GM21786 (cell line): ENCODE results near the gene ZNF547.

Experiments used
- ATAC-seq: cut with Tn5 transposase; IDR thresholded peaks from one replicate; pipeline ENCODE4 v1.9.1; 2021; ENCODE audit not compliant: unreplicated experiment

The ZNF547 gene

GRCh38 chr19:57362997-57363687 is at the start of gene ZNF547, which contains the start of gene TRAPPC2B:
Gene ZNF547 (plus strand): TSS chr19:57363551. CDS start chr19:57368556, 5,005 bp downstream.
Gene TRAPPC2B (plus strand): TSS chr19:57363551. CDS start chr19:57364834, 1,283 bp downstream.
- peak; percentile 95 for ATAC-seq

- ATAC-seq = no peak
Measured at GRCh38 chr19:57314146-57314545, 49.2 kb upstream of the ZNF547 start.

GRCh38 chr19:57317503-57317902 is 45.8 kb upstream of the ZNF547 start:
- ATAC-seq = no peak

GRCh38 chr19:57319869-57320179 is 43.5 kb upstream of the ZNF547 start:
- no peak for ATAC-seq

GRCh38 chr19:57320180-57321084 is 42.9 kb upstream of the ZNF547 start, which contains the start of gene ZNF543:
Gene ZNF543 (plus strand): TSS chr19:57320472. CDS start chr19:57320854, 382 bp downstream.
- ATAC-seq = peak; percentile 91

- ATAC-seq = no peak
Measured at GRCh38 chr19:57321116-57321515, 42.2 kb upstream of the ZNF547 start.

GRCh38 chr19:57321751-57322150 is 41.6 kb upstream of the ZNF547 start:
- ATAC-seq = no peak

GRCh38 chr19:57324992-57325391 is 38.4 kb upstream of the ZNF547 start:
- ATAC-seq = no peak

- no peak for ATAC-seq
Measured at GRCh38 chr19:57327993-57328392, 35.4 kb upstream of the ZNF547 start.

- no peak for ATAC-seq
Measured at GRCh38 chr19:57334191-57334590, 29.2 kb upstream of the ZNF547 start.

- no peak for ATAC-seq
Measured at GRCh38 chr19:57338877-57339276, 24.5 kb upstream of the ZNF547 start.

GRCh38 chr19:57342582-57342981 is 20.8 kb upstream of the ZNF547 start:
- ATAC-seq = no peak

- ATAC-seq = no peak
Measured at GRCh38 chr19:57348136-57348535, 15.2 kb upstream of the ZNF547 start.

GRCh38 chr19:57350877-57351805 is 12.2 kb upstream of the ZNF547 start, which contains the start of gene ZNF304:
Gene ZNF304 (plus strand): TSS chr19:57351271. CDS start chr19:57351665, 394 bp downstream.
- peak; percentile 99 for ATAC-seq

- no peak for ATAC-seq
Measured at GRCh38 chr19:57351867-57352266, 11.5 kb upstream of the ZNF547 start.

- ATAC-seq = no peak
Measured at GRCh38 chr19:57355916-57356315, 7.4 kb upstream of the ZNF547 start.

- no peak for ATAC-seq
Measured at GRCh38 chr19:57357406-57357805, 5.9 kb upstream of the ZNF547 start.

GRCh38 chr19:57359300-57359699 is 4.1 kb upstream of the ZNF547 start:
- no peak for ATAC-seq

GRCh38 chr19:57362419-57362818 is 932 bp upstream of the ZNF547 start:
- ATAC-seq = no peak

GRCh38 chr19:57363688-57364181 is 384 bp downstream of the ZNF547 start:
- peak; percentile 4 for ATAC-seq

- no peak for ATAC-seq
Measured at GRCh38 chr19:57366776-57367175, 3.4 kb downstream of the ZNF547 start.
